H1 (cell line): ENCODE data around the gene EIF4E2. TPM values are rescaled to one million over a fixed set of nuclear protein-coding genes. Genes with fewer than 3 reads are reported as not detected.

ENCODE experiments used
- CTCF ChIA-PET: fragments of 300-600 bp; sonication (Branson Sonifier 250); formaldehyde crosslinking; loops from one replicate; lab custom pipeline; 2021; ENCODE audit not compliant: partially characterized antibody; lab: Charles Lee
- POLR2A ChIA-PET: fragments of 300-600 bp; sonication (Branson Sonifier 250); formaldehyde crosslinking; loops from one replicate; lab custom pipeline; 2021; ENCODE audit warnings: inconsistent platforms; ENCODE audit not compliant: partially characterized antibody; lab: Charles Lee
- DNase-seq, 2 experiments: peaks; one replicate each; pipeline versions ENCODE4 v3.0.0 to v3.0.0-alpha.2; 2010 to 2022; ENCODE audit warnings: low spot score in 2 of 2, low read depth in 1 of 2, mixed read lengths in 1 of 2
- FAIRE-seq: peaks from 2 replicates; lab custom pipeline; 2011; peaks lifted over from hg19 to GRCh38; lab: Jason Lieb, UNC
- H2AFZ ChIP-seq: 2 replicates; pipeline ENCODE4 v1.8.1; 2012; ENCODE audit warnings: low read length, inconsistent platforms
- H2AK5ac ChIP-seq: 2 replicates; pipeline ENCODE4 v1.6.1; 2013; ENCODE audit warnings: low read depth, low read length
- H2BK120ac ChIP-seq: replicated peaks from 2 replicates; pipeline ENCODE3; 2013; ENCODE audit warnings: low read depth, low read length, inconsistent platforms
- H2BK12ac ChIP-seq: 2 replicates; pipeline ENCODE4 v1.6.1; 2013; ENCODE audit warnings: low read depth, low read length
- H2BK15ac ChIP-seq: 2 replicates; pipeline ENCODE4 v1.6.1; 2013; ENCODE audit warnings: low read length
- H2BK20ac ChIP-seq: 2 replicates; pipeline ENCODE4 v1.6.1; 2013; ENCODE audit warnings: low read length
- H2BK5ac ChIP-seq: 2 replicates; pipeline ENCODE4 v1.6.1; 2013; ENCODE audit warnings: low read depth, low read length
- H3K14ac ChIP-seq: 2 replicates; pipeline ENCODE4 v1.6.1; 2013; ENCODE audit warnings: inconsistent platforms; ENCODE audit not compliant: insufficient read length
- H3K18ac ChIP-seq: 2 replicates; pipeline ENCODE4 v1.6.1; 2013; ENCODE audit warnings: low read length; ENCODE audit errors: extremely low read depth
- H3K23ac ChIP-seq: 2 replicates; pipeline ENCODE4 v1.6.1; 2013; ENCODE audit warnings: inconsistent platforms; ENCODE audit not compliant: insufficient read length
- H3K23me2 ChIP-seq: 2 replicates; pipeline ENCODE4 v1.6.1; 2013; ENCODE audit warnings: low read depth, low read length
- H3K27ac ChIP-seq: 2 replicates; pipeline ENCODE4 v1.6.1; 2011; ENCODE audit warnings: low read depth, low read length, inconsistent platforms
- H3K27me3 ChIP-seq, 4 experiments: replicated peaks in 1 of 4; 1 replicate in 1 of 4; 2 replicates in 3 of 4; pipeline versions ENCODE4 v1.6.1 to v1.8.1; 2011 to 2013; ENCODE audit warnings: low read length in 3 of 4, mild to moderate bottlenecking in 3 of 4, inconsistent platforms in 2 of 4, mixed read lengths in 2 of 4, moderate library complexity in 1 of 4; ENCODE audit not compliant: control insufficient read depth in 3 of 4, insufficient read depth in 3 of 4; ENCODE audit errors: extremely low read depth in 1 of 4
- H3K36me3 ChIP-seq, 4 experiments: 2 replicates each; pipeline versions ENCODE4 v1.6.1 to v1.8.1; 2011 to 2013; ENCODE audit warnings: mild to moderate bottlenecking in 4 of 4, low read length in 3 of 4, moderate library complexity in 2 of 4, control low read depth in 1 of 4, inconsistent platforms in 1 of 4; ENCODE audit not compliant: insufficient read depth in 4 of 4, control insufficient read depth in 2 of 4
- H3K4ac ChIP-seq: replicated peaks from 2 replicates; pipeline ENCODE3; 2013; ENCODE audit warnings: low read length, low read depth, mixed read lengths, inconsistent platforms; ENCODE audit not compliant: insufficient read length
- H3K4me1 ChIP-seq, 4 experiments: replicated peaks in 1 of 4; 1 replicate in 1 of 4; 2 replicates in 3 of 4; pipeline versions ENCODE4 v1.6.1 to v1.8.1; 2011 to 2013; ENCODE audit warnings: low read length in 3 of 4, inconsistent platforms in 2 of 4, mixed read lengths in 1 of 4; ENCODE audit not compliant: insufficient read depth in 4 of 4, control insufficient read depth in 3 of 4
- H3K4me2 ChIP-seq, 2 experiments: 2 replicates each; pipeline versions ENCODE4 v1.6.1 to v1.8.1; 2011 to 2013; ENCODE audit warnings: low read depth in 2 of 2, low read length in 2 of 2, control low read depth in 1 of 2, inconsistent platforms in 1 of 2, mild to moderate bottlenecking in 1 of 2; ENCODE audit not compliant: insufficient read depth in 1 of 2
- H3K4me3 ChIP-seq, 4 experiments: fragments of 200-600, 300-600 bp in 1 of 4; sonication (generic), shearing (Covaris generic), sonication (Bioruptor Twin) in 1 of 4; 2 replicates each; pipeline versions ENCODE4 v1.5.1 to v1.8.1; 2011 to 2016; ENCODE audit warnings: low read length in 4 of 4, low read depth in 3 of 4, control low read depth in 2 of 4, inconsistent platforms in 2 of 4, mild to moderate bottlenecking in 2 of 4, mixed read lengths in 1 of 4, moderate library complexity in 1 of 4; ENCODE audit not compliant: insufficient read depth in 2 of 4; ENCODE audit errors: extremely low read depth in 1 of 4
- H3K56ac ChIP-seq: replicated peaks from 2 replicates; pipeline ENCODE3; 2013; ENCODE audit warnings: low read depth, mild to moderate bottlenecking, mixed read lengths, low read length, inconsistent platforms; ENCODE audit not compliant: insufficient read length
- H3K79me1 ChIP-seq: 2 replicates; pipeline ENCODE4 v1.6.1; 2013; ENCODE audit warnings: low read depth, low read length, control low read depth
- H3K79me2 ChIP-seq, 2 experiments: 2 replicates each; pipeline versions ENCODE4 v1.6.1 to v1.8.1; 2012 to 2013; ENCODE audit warnings: low read length in 2 of 2, mild to moderate bottlenecking in 2 of 2, inconsistent platforms in 1 of 2; ENCODE audit not compliant: insufficient read depth in 2 of 2, control insufficient read depth in 1 of 2
- H3K9ac ChIP-seq, 4 experiments: replicated peaks in 1 of 4; 1 replicate in 1 of 4; 2 replicates in 3 of 4; pipeline versions ENCODE4 v1.6.1 to v1.8.1; 2011 to 2013; ENCODE audit warnings: low read depth in 3 of 4, low read length in 3 of 4, control low read depth in 2 of 4, mild to moderate bottlenecking in 2 of 4, moderate library complexity in 2 of 4, inconsistent platforms in 1 of 4; ENCODE audit errors: extremely low read depth in 1 of 4
- H3K9me3 ChIP-seq, 2 experiments: 2 replicates each; pipeline versions ENCODE4 v1.6.1 to v1.8.1; 2012 to 2013; ENCODE audit warnings: mild to moderate bottlenecking in 2 of 2, moderate library complexity in 2 of 2, control low read depth in 1 of 2, inconsistent platforms in 1 of 2, low read depth in 1 of 2, low read length in 1 of 2, mixed read lengths in 1 of 2; ENCODE audit not compliant: insufficient read depth in 2 of 2
- H4K20me1 ChIP-seq, 2 experiments: replicated peaks in 1 of 2; 2 replicates each; pipeline versions ENCODE3 to v1.8.1; 2011 to 2013; ENCODE audit warnings: inconsistent platforms in 2 of 2, low read length in 2 of 2, mild to moderate bottlenecking in 1 of 2; ENCODE audit not compliant: insufficient read depth in 2 of 2, control insufficient read depth in 1 of 2
- H4K5ac ChIP-seq: 2 replicates; pipeline ENCODE4 v1.6.1; 2013; ENCODE audit warnings: low read length, low read depth, mixed read lengths, inconsistent platforms; ENCODE audit not compliant: insufficient read length
- H4K8ac ChIP-seq: 2 replicates; pipeline ENCODE4 v1.8.0; 2013; ENCODE audit warnings: mild to moderate bottlenecking, moderate library complexity, low read length, inconsistent platforms; ENCODE audit not compliant: insufficient read depth; ENCODE audit errors: extremely low read depth
- H4K91ac ChIP-seq: replicated peaks from 2 replicates; pipeline ENCODE3; 2013; ENCODE audit warnings: low read length, mixed read lengths, inconsistent platforms; ENCODE audit not compliant: insufficient read length
- CEBPB ChIP-seq: IDR thresholded peaks from 2 replicates; pipeline ENCODE4 v1.6.1; 2012; ENCODE audit warnings: low read depth, low read length
- CREB1 ChIP-seq: IDR thresholded peaks from 2 replicates; pipeline ENCODE4 v1.6.1; 2012; ENCODE audit warnings: inconsistent platforms
- EGR1 ChIP-seq: IDR thresholded peaks from 2 replicates; pipeline ENCODE4 v1.6.1; 2011; ENCODE audit warnings: low read depth, low read length, borderline replicate concordance
- KDM1A ChIP-seq: fragments of 200-600, 300-600 bp; sonication (generic); IDR thresholded peaks from 2 replicates; pipeline ENCODE4 v1.7.1; 2016; ENCODE audit warnings: mild to moderate bottlenecking, low read length, borderline replicate concordance
- SP1 ChIP-seq: IDR thresholded peaks from 2 replicates; pipeline ENCODE4 v1.6.1; 2011; ENCODE audit warnings: low read depth, low read length
- TCF12 ChIP-seq: IDR thresholded peaks from 2 replicates; pipeline ENCODE4 v1.6.1; 2011; ENCODE audit warnings: low read depth, mild to moderate bottlenecking, low read length
- WGBS, 2 experiments: shearing (Covaris generic) in 1 of 2; methylation state at CpG; one replicate each; pipeline versions ENCODE4 v1.1.6 to v1.1.7; 2013 to 2015; ENCODE audit warnings: low lambda C conversion rate in 2 of 2, mixed read lengths in 2 of 2, inconsistent platforms in 1 of 2, low coverage in 1 of 2, missing lambda C conversion rate in 1 of 2; ENCODE audit not compliant: insufficient replicate concordance in 2 of 2, insufficient coverage in 1 of 2, insufficient read length in 1 of 2; ENCODE audit errors: extremely low coverage in 1 of 2, missing lambda C conversion rate in 1 of 2; 5-methylcytosine and 5-hydroxymethylcytosine counted together
- polyA plus RNA-seq, 7 experiments: library from polyadenylated mRNA; depleted of rRNA in 3 of 7; stranded (reverse) in 5 of 7; unstranded in 2 of 7; fragments of >200 nt in 5 of 7; fragments of 200-250 nt in 2 of 7; gene quantifications; 1 replicate in 5 of 7; 2 replicates in 1 of 7; 4 replicates in 1 of 7; pipeline versions ENCODE4 v1.2.1 to v1.2.3, GENCODE V29; 2011 to 2013; ENCODE audit warnings: missing spikeins in 2 of 7, mixed read lengths in 2 of 7
- total RNA-seq: library from RNA; stranded (reverse); fragmentation: NEBNext Ultra II Directional; extraction: Animal tissue kit (Norgen Biotek cat#: 25700); gene quantifications from 2 replicates; pipeline ENCODE4 v1.2.1, GENCODE V29; 2021

Gene EIF4E2
- total and polyA plus RNA-seq, 2 of the 8 experiments (the other 6 are each of a cell fraction or from before 2014, with no cell fraction given): 39.4 to 114 TPM

GRCh38 chr2:232544674-232545073, 5.8 kb upstream of the EIF4E2 start:
- no peak overlapping the region for H4K8ac ChIP-seq
- no peak overlapping the region for H2BK20ac ChIP-seq
- H2AFZ ChIP-seq: no peak overlapping the region
- peaks cover 0 to 9% (median under 1%) of the 10 kb centered on the region in 4 experiments; a peak in 2 of 8 replicates for H3K36me3 ChIP-seq
- H3K14ac ChIP-seq: no peak overlapping the region
- H4K91ac ChIP-seq: no peak overlapping the region
- H2BK15ac ChIP-seq: no peak overlapping the region
- no peak overlapping the region for H2BK120ac ChIP-seq
- H3K4ac ChIP-seq: no peak overlapping the region
- peaks cover 0 to 22% of the 10 kb centered on the region in 2 experiments; a peak in 2 of 4 replicates for H3K79me2 ChIP-seq
- H2BK12ac ChIP-seq: no peak overlapping the region
- CTCF ChIA-PET: interaction anchor here (0.9 to 3.8 kb wide), 4 partner anchors 8 to 105 kb away, joined by 3 to 23 read pairs (median 4); partner anchors contain the start of gene PRSS56
- no peak overlapping the region for H3K56ac ChIP-seq
- H2AK5ac ChIP-seq: no peak overlapping the region
- H3K18ac ChIP-seq: no peak overlapping the region
- no peak overlapping the region for H4K5ac ChIP-seq
- DNase-seq: no peak
- no peak overlapping the region for H3K9ac ChIP-seq
- peaks cover 5% of the 10 kb centered on the region; the same call in 1 of the 2 replicates for H3K79me1 ChIP-seq
- POLR2A ChIA-PET: interaction anchor here (1.3 to 2.8 kb wide), 2 partner anchors 11 to 14 kb away, joined by 5 to 12 read pairs; no protein-coding TSS in a partner anchor
- H3K9me3 ChIP-seq: no peaks in the 10 kb centered on the region
- H3K4me2 ChIP-seq: no peak overlapping the region
- H3K23me2 ChIP-seq: peaks cover 1% of the 10 kb centered on the region; the same call in 1 of the 2 replicates
- H3K4me1 ChIP-seq: peaks cover 0 to 5% (median under 1%) of the 10 kb centered on the region in 4 experiments; a peak in 5 of 7 replicates
- no peak overlapping the region for H3K27ac ChIP-seq
- TF ChIP-seq CEBPB (no peak), EGR1 (no peak), KDM1A (no peak), TCF12 (no peak), SP1 (no peak), CREB1 (no peak)
- TF ChIP-seq, all 59 proteins: peak for 0
- Histone ChIP-seq H3K4me3 (no peak overlapping the region), H3K23ac (no peak overlapping the region), H4K20me1 (peaks cover 4 to 9% of the 10 kb centered on the region in 2 experiments), H3K27me3 (no peaks in the 10 kb centered on the region), H2BK5ac (no peak overlapping the region)
- WGBS, 2 experiments: 97% methylated on average over 6 of the region's 6 CpGs; no CpG with 5 or more reads in 1 of the 2 experiments
- no peak for FAIRE-seq
